GM21529 (cell line): ENCODE measurements around the gene GSKIP.
A peak's percentile ranks its signal among the peaks of the same experiment; 100 is the strongest.
"Not testable (repeated sequence)": the region's sequence is repeated elsewhere in the genome, so short reads cannot be mapped to it uniquely, and the experiment has no call there.

ENCODE experiments used
- ATAC-seq: cut with Tn5 transposase; IDR thresholded peaks from one replicate; pipeline ENCODE4 v1.9.1; 2021; ENCODE audit not compliant: unreplicated experiment

The GSKIP gene, protein sequence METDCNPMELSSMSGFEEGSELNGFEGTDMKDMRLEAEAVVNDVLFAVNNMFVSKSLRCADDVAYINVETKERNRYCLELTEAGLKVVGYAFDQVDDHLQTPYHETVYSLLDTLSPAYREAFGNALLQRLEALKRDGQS

GRCh38 chr14:96362965-96363750, at the start of gene GSKIP, which contains the start of gene ATG2B:
TSS of gene GSKIP (plus strand) at chr14:96363526. CDS start at chr14:96382248, 18,722 bp downstream.
TSS of gene ATG2B (minus strand) at chr14:96363341. CDS start at chr14:96362976, 365 bp downstream.
- ATAC-seq, result peak; percentile 80

GRCh38 chr14:96316087-96316486, 47.2 kb upstream of the GSKIP start:
- ATAC-seq, result no peak

DNA sequence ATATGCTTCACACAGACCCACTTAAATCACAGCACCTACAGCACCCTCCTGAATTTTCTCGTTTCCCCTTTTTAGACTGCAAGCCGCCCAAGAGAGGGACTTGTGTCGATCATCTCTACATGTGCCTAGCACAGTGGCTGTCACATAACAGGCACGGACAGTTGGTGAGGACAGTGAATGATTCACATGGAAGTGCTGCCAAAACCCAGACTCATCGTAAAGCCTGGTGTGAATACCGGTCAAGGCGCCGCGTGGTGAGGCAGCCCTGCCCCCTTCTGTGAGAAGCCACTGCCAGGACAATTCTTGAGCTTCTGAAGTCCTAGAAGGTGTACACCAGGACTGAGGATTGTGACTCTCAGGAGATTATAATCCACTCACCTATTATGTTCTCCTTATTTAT, 44.5 kb upstream of the GSKIP start:
- no peak for ATAC-seq

GRCh38 chr14:96320605-96321004, 42.7 kb upstream of the GSKIP start:
- no peak for ATAC-seq

GRCh38 chr14:96324219-96324618, 39.1 kb upstream of the GSKIP start:
- ATAC-seq, result no peak

DNA sequence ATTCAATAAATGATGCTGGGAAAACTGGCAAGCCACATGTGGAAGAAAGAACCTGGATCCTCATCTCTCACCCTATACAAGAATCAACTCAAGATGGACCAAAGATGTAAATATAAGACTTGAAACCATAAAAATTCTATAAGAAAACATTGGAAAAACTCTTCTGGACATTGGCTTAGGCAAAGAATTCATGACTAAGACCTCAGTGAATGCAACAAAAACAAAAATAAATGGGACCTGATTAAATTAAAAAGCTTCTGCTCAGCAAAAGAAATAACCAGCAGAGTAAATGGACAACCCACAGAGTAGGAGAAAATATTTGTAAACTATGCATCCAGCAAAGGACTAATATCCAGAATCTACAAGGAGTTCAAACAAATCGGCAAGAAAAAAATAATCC, 24.8 kb upstream of the GSKIP start:
- no peak for ATAC-seq

GRCh38 chr14:96341323-96341722, 22.0 kb upstream of the GSKIP start:
- no peak for ATAC-seq

GRCh38 chr14:96345669-96346068, 17.7 kb upstream of the GSKIP start:
- ATAC-seq, result no peak

- not testable (repeated sequence) for ATAC-seq
These were observed 15.4 kb upstream of the GSKIP start for GRCh38 chr14:96347957-96348356.

GRCh38 chr14:96349286-96350075, 13.8 kb upstream of the GSKIP start:
- no peak for ATAC-seq

GRCh38 chr14:96351986-96352385, 11.3 kb upstream of the GSKIP start:
- no peak for ATAC-seq

DNA sequence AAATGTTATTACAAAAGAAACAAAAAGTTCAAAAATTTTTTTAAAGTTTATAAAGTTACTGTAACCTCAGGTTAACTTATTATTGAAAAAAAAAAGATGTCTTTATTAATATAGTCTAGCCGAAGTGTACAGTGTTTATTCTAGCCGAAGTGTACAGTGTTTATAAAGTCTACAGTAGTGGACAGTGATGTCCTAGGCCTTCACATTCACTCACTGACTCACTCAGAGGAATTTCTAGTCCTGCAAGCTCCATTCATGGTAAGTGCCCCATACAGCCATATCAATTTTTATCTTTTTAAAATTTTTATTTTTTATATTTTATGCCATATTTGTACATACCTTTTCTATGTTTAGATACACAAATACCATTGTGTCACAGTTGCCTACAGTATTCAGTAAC, 10.6 kb upstream of the GSKIP start:
- no peak for ATAC-seq

- ATAC-seq, result no peak
These were observed 9.1 kb upstream of the GSKIP start for GRCh38 chr14:96354246-96354645.

GRCh38 chr14:96357216-96357615, 6.1 kb upstream of the GSKIP start:
- ATAC-seq, result no peak

GRCh38 chr14:96359959-96360358, 3.4 kb upstream of the GSKIP start:
- ATAC-seq, result no peak

- peak; percentile 12 for ATAC-seq
These were observed 1.0 kb upstream of the GSKIP start for GRCh38 chr14:96362071-96362964.

DNA sequence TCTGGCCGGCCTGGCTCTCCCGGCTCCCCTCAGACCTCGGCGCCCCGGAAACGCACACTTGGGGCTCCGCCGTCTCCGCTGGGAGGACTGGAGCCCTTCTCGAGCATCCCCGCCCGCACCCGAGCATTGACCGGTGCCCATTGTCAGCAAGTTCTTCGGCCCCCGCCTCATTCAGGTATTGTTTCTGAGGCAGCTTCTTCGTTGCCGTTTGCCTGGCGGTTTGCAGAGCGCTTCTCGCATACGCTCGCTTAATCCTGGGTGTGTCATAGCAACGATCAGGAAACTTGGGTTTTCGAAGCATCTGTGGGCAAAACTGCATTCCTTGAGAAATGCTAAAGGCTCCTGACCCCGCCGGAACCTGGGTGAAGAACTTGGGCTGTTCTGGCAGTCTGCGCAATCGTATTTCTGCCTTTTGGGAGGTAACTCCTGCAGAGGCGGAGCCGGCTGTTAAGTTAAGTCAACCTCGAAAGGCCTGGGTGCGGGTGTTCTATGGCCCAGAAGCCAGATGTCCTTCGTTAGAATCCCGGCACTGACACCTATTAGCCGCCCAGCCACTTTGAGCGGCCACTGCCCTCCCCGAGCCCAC, 518 bp downstream of the GSKIP start:
- ATAC-seq, result peak; percentile 33

DNA sequence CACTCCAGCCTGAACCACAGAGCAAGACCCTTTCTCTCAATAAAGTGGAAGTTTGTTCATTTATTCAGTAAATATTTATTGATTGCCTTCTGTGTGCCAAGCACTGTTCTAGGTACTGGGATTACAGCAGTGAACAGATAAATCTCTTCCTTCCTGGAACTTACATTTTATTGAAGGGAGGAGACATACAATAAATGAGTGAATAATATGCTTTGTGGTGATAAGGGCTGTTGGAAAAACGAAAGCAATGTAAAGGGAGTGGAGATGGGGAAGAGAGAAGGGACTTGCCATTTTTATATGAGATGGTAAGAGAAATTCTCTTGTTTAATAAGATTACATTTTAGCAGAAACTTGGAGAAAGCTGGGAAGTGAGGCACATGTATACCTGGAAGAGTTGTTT, 1.6 kb downstream of the GSKIP start:
- ATAC-seq, result no peak

DNA sequence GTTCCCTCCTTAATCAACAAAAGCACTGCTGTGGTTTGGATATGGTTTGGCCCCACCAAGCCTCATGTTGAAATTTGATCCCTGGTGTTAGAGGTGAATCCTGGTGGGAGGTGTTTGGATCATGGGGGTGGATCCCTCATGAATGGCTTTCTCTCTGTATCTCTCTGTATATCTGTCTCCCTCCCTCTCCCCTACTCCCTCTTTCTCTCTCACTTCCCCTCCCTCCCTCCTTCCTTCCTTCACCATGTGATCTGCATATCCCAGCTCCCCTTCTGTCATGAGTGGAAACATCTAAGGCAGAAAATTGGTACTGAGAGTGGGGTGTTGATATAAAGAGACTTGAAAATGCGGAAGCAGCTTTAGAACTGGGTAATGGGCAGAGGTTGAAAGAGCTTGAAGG, 5.2 kb downstream of the GSKIP start:
- ATAC-seq, result no peak

GRCh38 chr14:96370528-96370927, 7.2 kb downstream of the GSKIP start:
- ATAC-seq, result no peak
